ENCODE measurements around the gene ABI3BP. TPM values are rescaled to one million over a fixed set of nuclear protein-coding genes. Genes with fewer than 3 reads are reported as not detected.

The ABI3BP gene
- total RNA-seq, 1 experiment from 2014 or later = 0.15 TPM

GRCh38 chr3:100780071-100780622 is 213.1 kb downstream of the ABI3BP start (continued):
- TF ChIP-seq ZBTB33 (IDR thresholded peaks at IDR 0.05; ENCODE audit: extremely low read depth, insufficient replicate concordance, low read length) (no peak), CBX3 (IDR thresholded peaks at IDR 0.05; ENCODE audit: low read depth) (no peak), EZH2phosphoT487 (IDR thresholded peaks at IDR 0.05; ENCODE audit: borderline replicate concordance) (no peak), MAX (IDR thresholded peaks at IDR 0.05) (no peak), SP1 (IDR thresholded peaks at IDR 0.05; ENCODE audit: low read depth) (no peak)

- no peaks in the 10 kb centered on the region for H3K27me3 ChIP-seq (ENCODE audit: insufficient read depth, low read length)
- no peak overlapping the region for H2AFZ ChIP-seq (ENCODE audit: low read depth, low read length, poor library complexity, severe bottlenecking)
- ChIA-PET CTCF (no interaction called here), POLR2A (no interaction called here), RAD21 (ENCODE audit: low non-redundant PET in 1 of 2, low total read pairs in 2 of 2, uncharacterized antibody in 2 of 2, unreplicated experiment in 2 of 2) (no interaction called here)
- ATAC-seq (no peak), DNase-seq (ENCODE audit: low read depth, low spot score) (no peak)
- H3K9me2 ChIP-seq (ENCODE audit: insufficient read depth) = no peaks in the 10 kb centered on the region
- H3K27ac ChIP-seq (ENCODE audit: low read depth, low read length) = no peak overlapping the region
- H3K9ac ChIP-seq (ENCODE audit: low read length) = no peak overlapping the region
- no peaks in the 10 kb centered on the region for H4K20me1 ChIP-seq (ENCODE audit: insufficient read depth)
- H3K4me1 ChIP-seq (ENCODE audit: control insufficient read depth in 1 of 2, insufficient read depth in 2 of 2, low read length in 2 of 2) = no peaks in the 10 kb centered on the region
- H3K36me3 ChIP-seq (ENCODE audit: control insufficient read depth in 1 of 2, insufficient read depth in 2 of 2, low read length in 2 of 2) = no peaks in the 10 kb centered on the region
- intact Hi-C loops (cut with micrococcal nuclease) = no loop called here
- H3K9me3 ChIP-seq (ENCODE audit: control insufficient read depth in 1 of 2, insufficient read depth in 1 of 2, low read depth in 1 of 2, low read length in 2 of 2) = no peaks in the 10 kb centered on the region
- H3K4me2 ChIP-seq (ENCODE audit: low read length) = no peak overlapping the region
- TF ChIP-seq YY1 (IDR thresholded peaks at IDR 0.05; ENCODE audit: extremely low read depth, insufficient replicate concordance, low read depth, low read length) = no peak
- TF ChIP-seq ATF3 (IDR thresholded peaks at IDR 0.05) = no peak
- no peak for TF ChIP-seq ELF1 (IDR thresholded peaks at IDR 0.05; ENCODE audit: borderline replicate concordance, low read depth)
- no peak for TF ChIP-seq ZNF274 (IDR thresholded peaks at IDR 0.05; ENCODE audit: low read depth, low read length)
- TF ChIP-seq EGR1 (IDR thresholded peaks at IDR 0.05; ENCODE audit: low read depth) = no peak
- TF ChIP-seq TCF7L2 (IDR thresholded peaks at IDR 0.05; ENCODE audit: borderline replicate concordance, extremely low read depth, insufficient read depth, insufficient read length) = no peak
- no peak for TF ChIP-seq SRF (IDR thresholded peaks at IDR 0.05; ENCODE audit: low read depth)
- no peak for TF ChIP-seq JUND (IDR thresholded peaks at IDR 0.05)
- no peak for TF ChIP-seq ZFX (IDR thresholded peaks at IDR 0.05)
- no peak for TF ChIP-seq EZH2phosphoT487 (IDR thresholded peaks at IDR 0.05; ENCODE audit: borderline replicate concordance)
- no peak for TF ChIP-seq EZH2 (IDR thresholded peaks at IDR 0.05)
- no peak for TF ChIP-seq POLR2AphosphoS5 (IDR thresholded peaks at IDR 0.05; ENCODE audit: low read depth, low read length)
- no peaks in the 10 kb centered on the region for H3K79me2 ChIP-seq (ENCODE audit: insufficient read depth, low read length)
- no peak overlapping the region for H3K4me3 ChIP-seq (replicated peaks in 1 of 2; ENCODE audit: low read depth in 1 of 2, low read length in 2 of 2)
- BruUV-seq (replicated peaks) = no TSS peak
These were observed 213.7 kb downstream of the ABI3BP start for GRCh38 chr3:100779480-100779879.
